ENCODE data around the gene CERS6.

- TF ChIP-seq, protein P1, sequence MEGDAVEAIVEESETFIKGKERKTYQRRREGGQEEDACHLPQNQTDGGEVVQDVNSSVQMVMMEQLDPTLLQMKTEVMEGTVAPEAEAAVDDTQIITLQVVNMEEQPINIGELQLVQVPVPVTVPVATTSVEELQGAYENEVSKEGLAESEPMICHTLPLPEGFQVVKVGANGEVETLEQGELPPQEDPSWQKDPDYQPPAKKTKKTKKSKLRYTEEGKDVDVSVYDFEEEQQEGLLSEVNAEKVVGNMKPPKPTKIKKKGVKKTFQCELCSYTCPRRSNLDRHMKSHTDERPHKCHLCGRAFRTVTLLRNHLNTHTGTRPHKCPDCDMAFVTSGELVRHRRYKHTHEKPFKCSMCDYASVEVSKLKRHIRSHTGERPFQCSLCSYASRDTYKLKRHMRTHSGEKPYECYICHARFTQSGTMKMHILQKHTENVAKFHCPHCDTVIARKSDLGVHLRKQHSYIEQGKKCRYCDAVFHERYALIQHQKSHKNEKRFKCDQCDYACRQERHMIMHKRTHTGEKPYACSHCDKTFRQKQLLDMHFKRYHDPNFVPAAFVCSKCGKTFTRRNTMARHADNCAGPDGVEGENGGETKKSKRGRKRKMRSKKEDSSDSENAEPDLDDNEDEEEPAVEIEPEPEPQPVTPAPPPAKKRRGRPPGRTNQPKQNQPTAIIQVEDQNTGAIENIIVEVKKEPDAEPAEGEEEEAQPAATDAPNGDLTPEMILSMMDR (IDR thresholded peaks at IDR 0.05), result no peak
- TF ChIP-seq POLR2A (IDR thresholded peaks at IDR 0.05), result no peak
These were observed 238.1 kb downstream of the CERS6 start for GRCh38 chr2:168694173-168694572.

All from esophagus squamous epithelium (tissue), 4 donors.